Ramos (cell line): ENCODE results near the gene SNAI3.

Experiments used
- in situ Hi-C: fragments of 300-500 bp; cut with MboI; formaldehyde crosslinking; loops from one replicate; pipeline ENCODE4 v1.14.3; 2022; ENCODE audit warnings: low sequenced_read_pairs; ENCODE audit not compliant: unreplicated experiment

The SNAI3 gene

GRCh38 chr16:88654363-88655052 is 31.8 kb downstream of the SNAI3 start:
- in situ Hi-C loops = no loop called here

GRCh38 chr16:88653596-88654362 is 32.5 kb downstream of the SNAI3 start:
- in situ Hi-C loops = no loop called here

- in situ Hi-C loops = no loop called here
Observed at GRCh38 chr16:88653101-88653500, 33.2 kb downstream of the SNAI3 start.

- in situ Hi-C loops = no loop called here
Observed at GRCh38 chr16:88652762-88653063, 33.6 kb downstream of the SNAI3 start.

- in situ Hi-C loops = no loop called here
Observed at GRCh38 chr16:88651989-88652761, 34.1 kb downstream of the SNAI3 start.

GRCh38 chr16:88651276-88651988 is 34.9 kb downstream of the SNAI3 start:
- in situ Hi-C loops = no loop called here

GRCh38 chr16:88650749-88651275 is 35.5 kb downstream of the SNAI3 start, which contains the start of gene CYBA:
Gene CYBA (minus strand): TSS chr16:88651053. CDS start chr16:88651013, 40 bp downstream.
- in situ Hi-C loops = no loop called here

- in situ Hi-C loops = no loop called here
Observed at GRCh38 chr16:88649924-88650748, 36.2 kb downstream of the SNAI3 start.

GRCh38 chr16:88649195-88649923 is 36.9 kb downstream of the SNAI3 start:
- in situ Hi-C loops = no loop called here

GRCh38 chr16:88647178-88648070 is 38.9 kb downstream of the SNAI3 start:
- in situ Hi-C loops = no loop called here

- in situ Hi-C loops = no loop called here
Observed at GRCh38 chr16:88646345-88647034, 39.8 kb downstream of the SNAI3 start.

- in situ Hi-C loops = no loop called here
Observed at GRCh38 chr16:88645941-88646340, 40.4 kb downstream of the SNAI3 start.

GRCh38 chr16:88645455-88645854 is 40.9 kb downstream of the SNAI3 start:
- in situ Hi-C loops = no loop called here

- in situ Hi-C loops = no loop called here
Observed at GRCh38 chr16:88643644-88643932, 42.7 kb downstream of the SNAI3 start.

GRCh38 chr16:88642881-88643643 is 43.2 kb downstream of the SNAI3 start:
- in situ Hi-C loops = no loop called here

- in situ Hi-C loops = no loop called here
Observed at GRCh38 chr16:88640498-88641247, 45.6 kb downstream of the SNAI3 start.
